Endodermal cell (in vitro differentiated cells): ENCODE data around the gene MYO7B. TPM values are rescaled to one million over a fixed set of nuclear protein-coding genes. Genes with fewer than 3 reads are reported as not detected.

ENCODE experiments used
- DNase-seq: peaks from one replicate; pipeline ENCODE4 v3.0.0-alpha.2; 2017
- H3K27ac ChIP-seq: 2 replicates; pipeline ENCODE4 v1.5.1; 2013; ENCODE audit warnings: mild to moderate bottlenecking, low read depth, low read length, moderate library complexity
- H3K27me3 ChIP-seq: 2 replicates; pipeline ENCODE4 v1.6.1; 2013; ENCODE audit warnings: mild to moderate bottlenecking, low read length, moderate library complexity; ENCODE audit not compliant: insufficient read depth, control insufficient read depth, poor library complexity, severe bottlenecking
- H3K36me3 ChIP-seq: 2 replicates; pipeline ENCODE4 v1.7.0; 2013; ENCODE audit warnings: mild to moderate bottlenecking, low read length, moderate library complexity; ENCODE audit not compliant: control insufficient read depth, insufficient read depth
- H3K4me1 ChIP-seq: one replicate; pipeline ENCODE4 v1.7.0; 2013; ENCODE audit warnings: low read length; ENCODE audit not compliant: control insufficient read depth, insufficient read depth
- H3K4me3 ChIP-seq: 2 replicates; pipeline ENCODE4 v1.5.1; 2013; ENCODE audit warnings: mild to moderate bottlenecking, low read length, moderate library complexity
- H3K9ac ChIP-seq: 2 replicates; pipeline ENCODE4 v1.6.1; 2013; ENCODE audit warnings: mild to moderate bottlenecking, low read length, moderate library complexity; ENCODE audit not compliant: poor library complexity, severe bottlenecking; ENCODE audit errors: extremely low read depth
- H3K9me3 ChIP-seq: 2 replicates; pipeline ENCODE4 v1.6.1; 2013; ENCODE audit warnings: mild to moderate bottlenecking, low read length, moderate library complexity; ENCODE audit not compliant: control insufficient read depth
- H3K27ac Mint-ChIP-seq: 2 replicates; pipeline ENCODE4 v1.8.0; 2020; ENCODE audit warnings: mixed read lengths
- H3K27me3 Mint-ChIP-seq: 2 replicates; pipeline ENCODE4 v1.8.0; 2021; ENCODE audit warnings: mild to moderate bottlenecking, mixed read lengths; ENCODE audit not compliant: insufficient read depth
- H3K36me3 Mint-ChIP-seq: 2 replicates; pipeline ENCODE4 v1.8.0; 2020; ENCODE audit warnings: low read depth, mixed read lengths
- H3K4me1 Mint-ChIP-seq: 2 replicates; pipeline ENCODE4 v1.8.0; 2020; ENCODE audit warnings: mixed read lengths
- H3K4me3 Mint-ChIP-seq: 2 replicates; pipeline ENCODE4 v1.8.0; 2020; ENCODE audit warnings: mild to moderate bottlenecking, moderate library complexity, mixed read lengths
- H3K9me3 Mint-ChIP-seq: 2 replicates; pipeline ENCODE4 v1.8.0; 2020; ENCODE audit warnings: mild to moderate bottlenecking, mixed read lengths
- CTCF ChIP-seq: fragments of 200-600 bp; sonication (generic); conservative IDR thresholded peaks from 2 replicates; pipeline ENCODE4 v1.5.0; 2021; ENCODE audit warnings: antibody characterized with exemption, mild to moderate bottlenecking
- WGBS, 2 experiments: methylation state at CpG; one replicate each; pipeline versions ENCODE4 v1.1.5 to v1.1.7; 2013; ENCODE audit warnings: missing lambda C conversion rate in 2 of 2, mixed read lengths in 1 of 2; ENCODE audit not compliant: insufficient coverage in 1 of 2, insufficient read length in 1 of 2; 5-methylcytosine and 5-hydroxymethylcytosine counted together
- total RNA-seq, 2 donors: library from RNA; stranded (reverse); fragmentation: NEBNext Ultra II Directional in 1 of 2; extraction: Animal tissue kit (Norgen Biotek cat#: 25700) in 1 of 2; gene quantifications; 2 replicates in 1 of 2; 3 replicates in 1 of 2; pipeline ENCODE4 v1.2.1, GENCODE V29; 2021

MYO7B gene
- total RNA-seq, 2 donors from 2014 or later = 0.11 TPM; not detected in 1

- 96 to 97% methylated on average over 7 to 8 of the region's 8 CpGs for WGBS, 2 experiments
- Histone ChIP-seq H3K9me3 (no peaks in the 10 kb centered on the region), H3K4me3 (no peak overlapping the region), H3K27ac (no peak overlapping the region), H3K9ac (no peak overlapping the region), H3K36me3 (no peaks in the 10 kb centered on the region), H3K27me3 (no peaks in the 10 kb centered on the region), H3K4me1 (no peaks in the 10 kb centered on the region)
- Mint-ChIP-seq H3K27me3 (peaks cover 3% of the 10 kb centered on the region), H3K4me1 (peaks cover 7% of the 10 kb centered on the region), H3K27ac (no peak overlapping the region), H3K36me3 (no peaks in the 10 kb centered on the region), H3K4me3 (no peak overlapping the region), H3K9me3 (no peaks in the 10 kb centered on the region)
- no peak for DNase-seq
- TF ChIP-seq CTCF = no peak
These were observed 119.3 kb downstream of the MYO7B start for GRCh38 chr2:127654838-127655175.

- DNase-seq = no peak
- H3K4me3 ChIP-seq = no peak overlapping the region
- 89 to 92% methylated on average over 7 to 16 of the region's 16 CpGs for WGBS, 2 experiments
- Mint-ChIP-seq H3K27ac (no peak overlapping the region), H3K9me3 (peaks cover 4% of the 10 kb centered on the region), H3K4me3 (no peak overlapping the region), H3K36me3 (peaks cover 3% of the 10 kb centered on the region), H3K4me1 (peaks cover 7% of the 10 kb centered on the region), H3K27me3 (peaks cover 3% of the 10 kb centered on the region)
- no peaks in the 10 kb centered on the region for H3K27me3 ChIP-seq
- H3K27ac ChIP-seq = peak overlapping the region; percentile 49
- no peaks in the 10 kb centered on the region for H3K4me1 ChIP-seq
- peaks cover 5% of the 10 kb centered on the region for H3K9me3 ChIP-seq
- peaks cover 4% of the 10 kb centered on the region for H3K36me3 ChIP-seq
- TF ChIP-seq CTCF = no peak
- H3K9ac ChIP-seq = no peak overlapping the region
These were observed 120.0 kb downstream of the MYO7B start for GRCh38 chr2:127655209-127656073.

GRCh38 chr2:127656569-127657231 lies 121.2 kb downstream of the MYO7B start:
- H3K9me3 ChIP-seq = peaks cover 6% of the 10 kb centered on the region
- H3K27me3 Mint-ChIP-seq = peaks cover 5% of the 10 kb centered on the region
- no peak overlapping the region for H3K4me3 ChIP-seq
- no peak overlapping the region for H3K4me3 Mint-ChIP-seq
- H3K27ac Mint-ChIP-seq = no peak overlapping the region
- H3K27ac ChIP-seq = no peak overlapping the region
- H3K36me3 ChIP-seq = peaks cover 5% of the 10 kb centered on the region
- H3K9me3 Mint-ChIP-seq = peaks cover 4% of the 10 kb centered on the region
- H3K27me3 ChIP-seq = no peaks in the 10 kb centered on the region
- no peak for DNase-seq
- no peak for TF ChIP-seq CTCF
- 89 to 96% methylated on average over 11 to 15 of the region's 15 CpGs for WGBS, 2 experiments
- H3K4me1 ChIP-seq = no peaks in the 10 kb centered on the region
- peaks cover 4% of the 10 kb centered on the region for H3K36me3 Mint-ChIP-seq
- peaks cover 7% of the 10 kb centered on the region for H3K4me1 Mint-ChIP-seq
- no peak overlapping the region for H3K9ac ChIP-seq
